MCF 10A (cell line): Measurements from ENCODE around the gene ZBTB7C. TPM values are rescaled to one million over a fixed set of nuclear protein-coding genes. Genes with fewer than 3 reads are reported as not detected.
A peak's percentile ranks its signal among the peaks of the same experiment; 100 is the strongest.

Source experiments
- BruUV-seq: library from RNA; stranded (reverse); fragments of 400-500 nt; replicated peaks from 2 replicates; lab custom pipeline; 2021; lab: Mats Ljungman, UMichigan
- CTCF ChIA-PET: fragments of 300-600 bp; sonication (Branson Sonifier 250); formaldehyde crosslinking; extraction: SDS; loops from one replicate; lab custom pipeline; 2021; ENCODE audit warnings: antibody characterized with exemption, inconsistent platforms; lab: Yijun Ruan, JAX
- POLR2A ChIA-PET: fragments of 300-600, 350-650 bp; sonication (Branson Sonifier 250); formaldehyde crosslinking; extraction: SDS; loops from one replicate; lab custom pipeline; 2020; ENCODE audit warnings: antibody characterized with exemption, inconsistent platforms; lab: Yijun Ruan, JAX
- DNase-seq: peaks from one replicate; pipeline ENCODE4 v3.0.0-alpha.2; 2018; ENCODE audit not compliant: unreplicated experiment
- H3K27ac Mint-ChIP-seq: one replicate; pipeline ENCODE4 v1.8.0; 2022; ENCODE audit warnings: mild to moderate bottlenecking, low read depth, mixed read lengths; ENCODE audit not compliant: unreplicated experiment
- H3K27me3 Mint-ChIP-seq: one replicate; pipeline ENCODE4 v1.8.0; 2022; ENCODE audit warnings: mixed read lengths; ENCODE audit not compliant: insufficient read depth, unreplicated experiment
- H3K36me3 Mint-ChIP-seq: one replicate; pipeline ENCODE4 v1.8.0; 2022; ENCODE audit warnings: mild to moderate bottlenecking, moderate library complexity, mixed read lengths; ENCODE audit not compliant: insufficient read depth, unreplicated experiment
- H3K4me1 Mint-ChIP-seq: one replicate; pipeline ENCODE4 v1.8.0; 2022; ENCODE audit warnings: mixed read lengths; ENCODE audit not compliant: insufficient read depth, unreplicated experiment
- H3K4me3 Mint-ChIP-seq: one replicate; pipeline ENCODE4 v1.8.0; 2022; ENCODE audit warnings: mild to moderate bottlenecking, moderate library complexity, mixed read lengths; ENCODE audit not compliant: unreplicated experiment
- H3K9me3 Mint-ChIP-seq: one replicate; pipeline ENCODE4 v1.8.0; 2022; ENCODE audit warnings: mixed read lengths; ENCODE audit not compliant: unreplicated experiment
- intact Hi-C: fragments of 100-400 bp; cut with micrococcal nuclease; formaldehyde crosslinking; loops from 2 replicates; pipeline ENCODE4 v1.14.1; 2022
- total RNA-seq: library from RNA; stranded (reverse); gene quantifications from 2 replicates; pipeline ENCODE4 v1.2.3, GENCODE V29; 2022
- TF ChIP-seq, protein P1 (sequence below): fragments of 200-600 bp; IDR thresholded peaks from one replicate; pipeline ENCODE4 v1.8.0; 2022; ENCODE audit warnings: antibody characterized with exemption, mild to moderate bottlenecking; ENCODE audit not compliant: unreplicated experiment

ZBTB7C gene
- total RNA-seq, 1 experiment from 2014 or later = 0.42 TPM

- intact Hi-C loops = loop anchor here (5.0 kb wide), 1 partner anchor 84 kb away; no protein-coding TSS in a partner anchor
- DNase-seq = peak; percentile 26
- ChIA-PET POLR2A (interaction anchor here (2.2 kb wide), 1 partner anchor 11 kb away, joined by 5 read pairs; no protein-coding TSS in a partner anchor), CTCF (interaction anchor here (0.7 to 1.3 kb wide), 2 partner anchors 43 to 83 kb away, joined by 3 read pairs; no protein-coding TSS in a partner anchor)
- no peak overlapping the region for H3K4me3 Mint-ChIP-seq
- peak overlapping the region; percentile 88 for H3K27ac Mint-ChIP-seq
- H3K36me3 Mint-ChIP-seq = no peaks in the 10 kb centered on the region
- peaks cover 48% of the 10 kb centered on the region for H3K4me1 Mint-ChIP-seq
- no TSS peak for BruUV-seq
- no peaks in the 10 kb centered on the region for H3K9me3 Mint-ChIP-seq
- TF ChIP-seq, protein P1, sequence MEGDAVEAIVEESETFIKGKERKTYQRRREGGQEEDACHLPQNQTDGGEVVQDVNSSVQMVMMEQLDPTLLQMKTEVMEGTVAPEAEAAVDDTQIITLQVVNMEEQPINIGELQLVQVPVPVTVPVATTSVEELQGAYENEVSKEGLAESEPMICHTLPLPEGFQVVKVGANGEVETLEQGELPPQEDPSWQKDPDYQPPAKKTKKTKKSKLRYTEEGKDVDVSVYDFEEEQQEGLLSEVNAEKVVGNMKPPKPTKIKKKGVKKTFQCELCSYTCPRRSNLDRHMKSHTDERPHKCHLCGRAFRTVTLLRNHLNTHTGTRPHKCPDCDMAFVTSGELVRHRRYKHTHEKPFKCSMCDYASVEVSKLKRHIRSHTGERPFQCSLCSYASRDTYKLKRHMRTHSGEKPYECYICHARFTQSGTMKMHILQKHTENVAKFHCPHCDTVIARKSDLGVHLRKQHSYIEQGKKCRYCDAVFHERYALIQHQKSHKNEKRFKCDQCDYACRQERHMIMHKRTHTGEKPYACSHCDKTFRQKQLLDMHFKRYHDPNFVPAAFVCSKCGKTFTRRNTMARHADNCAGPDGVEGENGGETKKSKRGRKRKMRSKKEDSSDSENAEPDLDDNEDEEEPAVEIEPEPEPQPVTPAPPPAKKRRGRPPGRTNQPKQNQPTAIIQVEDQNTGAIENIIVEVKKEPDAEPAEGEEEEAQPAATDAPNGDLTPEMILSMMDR = no peak
- no peaks in the 10 kb centered on the region for H3K27me3 Mint-ChIP-seq
Measured at GRCh38 chr18:48328473-48329210, 80.5 kb downstream of the ZBTB7C start.

DNA sequence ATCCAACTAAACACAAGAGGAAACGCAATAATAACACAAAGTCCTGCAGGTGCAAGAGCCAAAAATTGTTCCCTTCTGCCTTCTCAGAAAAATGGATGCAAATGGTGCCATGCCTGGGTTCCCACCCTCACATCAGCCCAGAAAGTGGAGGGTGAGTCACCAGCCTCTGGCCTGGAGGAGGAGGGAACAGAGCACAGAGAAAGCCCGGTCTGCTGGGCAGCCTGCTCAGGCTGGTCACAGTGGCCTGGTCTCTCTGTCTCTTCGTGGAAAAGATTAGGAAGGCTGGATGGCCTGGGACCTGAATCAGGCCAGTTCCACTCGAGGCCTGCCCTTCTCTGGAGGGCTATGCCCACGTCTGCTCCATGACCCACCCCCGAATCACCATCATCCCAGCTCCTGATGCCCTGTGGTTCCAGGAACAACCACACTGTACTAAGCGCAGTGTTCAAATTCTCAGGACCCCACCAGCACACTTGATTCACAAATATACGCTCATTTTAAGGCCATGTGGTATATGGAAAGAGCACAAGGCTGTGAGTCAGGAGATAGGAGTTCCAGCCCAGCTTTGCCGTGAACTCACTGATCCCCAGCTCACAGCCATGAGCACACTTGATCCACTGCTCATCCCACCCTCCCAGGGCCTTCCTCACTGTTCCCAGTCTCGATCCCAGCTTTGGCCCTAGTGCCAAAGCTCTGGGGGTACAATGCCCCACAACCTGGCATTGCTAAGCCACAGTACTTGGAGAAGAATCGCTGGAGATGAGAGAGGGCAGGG lies 82.1 kb downstream of the ZBTB7C start:
- Mint-ChIP-seq H3K27me3 (no peaks in the 10 kb centered on the region), H3K9me3 (no peaks in the 10 kb centered on the region), H3K4me3 (no peak overlapping the region), H3K36me3 (no peaks in the 10 kb centered on the region), H3K27ac (peak overlapping the region; percentile 68), H3K4me1 (peaks cover 48% of the 10 kb centered on the region)
- ChIA-PET POLR2A (interaction anchor here (0.5 to 0.6 kb wide), 2 partner anchors 864 to 1992 kb away, joined by 3 read pairs; no protein-coding TSS in a partner anchor), CTCF (no interaction called here)
- intact Hi-C loops = loop anchor here (5.0 kb wide), 1 partner anchor 85 kb away; no protein-coding TSS in a partner anchor
- no TSS peak for BruUV-seq
- DNase-seq = peak; percentile 65
- TF ChIP-seq, protein P1 = no peak

GRCh38 chr18:48325115-48325665 lies 84.0 kb downstream of the ZBTB7C start:
- no peak for DNase-seq
- intact Hi-C loops = loop anchor here (5.0 kb wide), 1 partner anchor 87 kb away; no protein-coding TSS in a partner anchor
- no peak overlapping the region for H3K27ac Mint-ChIP-seq
- H3K4me1 Mint-ChIP-seq = peaks cover 41% of the 10 kb centered on the region
- no peaks in the 10 kb centered on the region for H3K36me3 Mint-ChIP-seq
- TSS peak; percentile 44 for BruUV-seq
- ChIA-PET POLR2A (interaction anchor here (0.6 kb wide), 1 partner anchor 485 kb away, joined by 6 read pairs; no protein-coding TSS in a partner anchor), CTCF (interaction anchor here (0.5 to 1.1 kb wide), 5 partner anchors 15 to 295 kb away, joined by 3 to 4 read pairs (median 4); no protein-coding TSS in a partner anchor)
- no peaks in the 10 kb centered on the region for H3K27me3 Mint-ChIP-seq
- H3K4me3 Mint-ChIP-seq = no peak overlapping the region
- TF ChIP-seq, protein P1 = no peak
- H3K9me3 Mint-ChIP-seq = no peaks in the 10 kb centered on the region
